HG03520 (cell line): ENCODE results near the gene KMT2D.
A peak's percentile ranks its signal among the peaks of the same experiment; 100 is the strongest.

Experiments
- ATAC-seq: cut with Tn5 transposase; IDR thresholded peaks from one replicate; pipeline ENCODE4 v1.9.1; 2021; ENCODE audit warnings: mild to moderate bottlenecking, moderate library complexity; ENCODE audit not compliant: unreplicated experiment

Gene KMT2D

GRCh38 chr12:49022558-49023178 is 37.9 kb downstream of the KMT2D start:
- ATAC-seq: no peak

DNA sequence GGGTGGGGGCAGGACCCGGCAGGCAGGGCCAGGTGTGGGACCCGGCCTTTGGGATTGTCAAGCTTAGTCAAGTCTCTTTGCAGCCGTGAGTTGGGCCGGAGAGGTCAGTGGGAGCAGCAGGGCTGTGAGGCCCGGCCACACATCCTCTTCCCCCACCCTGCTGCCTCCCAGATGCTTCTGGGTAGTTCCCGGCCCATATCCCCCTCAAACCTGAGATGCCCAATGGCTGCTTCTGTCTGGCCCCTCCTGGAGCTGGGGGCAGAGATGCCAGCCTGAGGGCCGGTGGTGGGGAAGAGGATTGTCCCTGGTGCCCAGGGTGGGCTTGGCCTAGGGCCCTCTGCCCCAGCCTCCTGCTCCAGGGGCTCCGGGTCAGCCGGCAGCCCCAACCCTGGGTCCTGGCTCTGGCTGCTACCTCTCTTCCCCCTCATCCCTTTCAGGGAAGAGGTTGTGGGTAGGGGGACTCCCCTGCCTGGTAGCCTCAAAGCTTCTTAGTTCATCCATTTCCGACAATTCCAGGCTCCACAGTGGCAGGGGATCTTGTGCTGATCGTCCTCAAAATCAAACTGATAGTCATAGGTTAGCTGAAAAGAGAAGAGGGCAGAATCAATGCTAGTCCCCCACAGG is 39.2 kb downstream of the KMT2D start:
- no peak for ATAC-seq

- no peak for ATAC-seq
These were observed 40.2 kb downstream of the KMT2D start for GRCh38 chr12:49020441-49020840.

DNA sequence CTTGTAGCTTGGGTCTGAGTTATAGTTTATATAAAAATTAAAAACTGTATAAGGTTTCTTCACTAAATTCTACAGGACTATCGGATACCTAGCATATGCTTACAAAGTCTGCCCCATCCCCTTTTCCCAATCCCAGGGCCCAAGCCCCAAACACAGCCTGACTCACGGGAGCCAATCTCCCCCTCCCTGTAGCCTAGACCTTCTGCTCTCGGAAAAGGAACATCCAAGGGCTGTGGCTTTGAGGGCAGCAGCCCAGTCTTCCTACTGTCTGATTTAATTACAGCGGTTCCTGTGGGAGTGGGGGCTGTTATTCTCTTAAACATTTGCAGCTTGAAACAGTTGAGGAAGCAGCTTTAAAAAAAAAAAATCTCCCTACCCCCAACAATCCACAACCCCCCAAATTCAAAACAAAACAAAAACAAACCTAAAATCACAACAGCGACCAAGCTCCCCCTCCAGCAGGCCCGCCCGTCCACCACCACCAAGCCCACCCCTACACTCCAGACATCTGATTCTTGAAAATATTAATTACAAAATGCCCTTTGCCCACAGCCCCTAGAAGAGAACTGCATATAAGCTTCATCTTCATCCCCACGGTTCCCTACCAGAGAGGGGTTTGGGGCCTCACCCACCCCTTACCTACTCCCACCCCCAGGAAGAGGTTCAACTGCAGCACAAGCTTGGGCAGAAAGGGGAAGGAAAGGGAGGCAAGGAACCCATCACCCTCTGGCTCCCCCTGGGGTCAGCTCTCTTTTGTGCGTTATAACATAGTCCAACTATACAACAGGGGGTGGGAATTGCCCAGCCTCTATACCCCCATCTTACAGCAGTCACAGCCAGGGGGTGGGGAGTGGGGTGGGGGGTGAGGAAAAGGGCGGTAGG is 40.9 kb downstream of the KMT2D start:
- no peak for ATAC-seq

GRCh38 chr12:49019120-49019430 is 41.5 kb downstream of the KMT2D start:
- ATAC-seq: no peak

DNA sequence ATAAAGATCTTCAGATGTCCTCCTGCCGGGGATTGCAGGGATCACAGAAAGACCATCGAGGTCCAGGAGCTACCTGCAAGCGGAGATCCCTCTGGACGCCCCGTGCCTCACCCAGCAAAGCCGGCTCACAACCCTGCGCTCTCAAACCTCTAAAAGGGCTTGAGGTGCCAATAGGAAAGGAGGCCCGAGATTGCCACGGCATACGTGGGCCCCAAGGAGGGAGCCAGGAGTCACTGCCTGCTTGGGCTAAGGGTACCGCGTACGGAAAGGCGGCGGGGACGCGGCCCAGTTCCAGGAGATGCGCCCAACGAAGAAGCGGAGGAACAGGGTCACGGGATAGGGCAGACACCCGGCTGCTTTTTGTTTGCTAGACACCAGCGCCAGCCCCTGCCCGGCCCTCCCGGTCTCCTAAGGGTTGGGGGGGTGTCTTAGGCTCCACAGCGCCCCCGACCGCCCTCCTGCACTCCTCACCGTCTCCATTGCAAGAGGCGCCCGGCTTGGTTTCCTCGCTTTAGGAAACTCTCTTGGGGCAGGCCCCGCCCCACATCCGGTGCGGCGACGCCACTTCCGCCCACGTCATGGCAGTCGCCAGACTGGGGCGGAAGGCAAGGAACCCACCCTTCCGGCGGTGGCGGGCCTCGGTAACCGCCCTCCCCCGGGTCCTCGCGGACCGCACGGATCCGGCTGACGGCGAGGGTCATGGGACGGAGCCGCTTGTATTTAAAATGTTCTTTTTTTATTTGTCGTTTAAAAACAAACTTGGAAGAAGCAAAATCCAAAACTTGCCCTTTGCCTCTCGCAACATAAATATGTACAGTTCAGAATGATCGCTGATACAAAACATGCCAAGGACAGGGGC is 42.1 kb downstream of the KMT2D start, which contains the start of gene PRKAG1:
Gene PRKAG1 (minus strand): TSS at position 516 of the 859 bp plus-strand sequence. CDS start 36 bp downstream, at position 480.
- peak; percentile 87 for ATAC-seq

- ATAC-seq: peak; percentile 10
These were observed 42.7 kb downstream of the KMT2D start for GRCh38 chr12:49017891-49018260.

- no peak for ATAC-seq
These were observed 45.4 kb downstream of the KMT2D start for GRCh38 chr12:49015196-49015595.

GRCh38 chr12:49014547-49014946 is 46.0 kb downstream of the KMT2D start:
- no peak for ATAC-seq

- no peak for ATAC-seq
These were observed 47.2 kb downstream of the KMT2D start for GRCh38 chr12:49013428-49013827.

- no peak for ATAC-seq
These were observed 47.9 kb downstream of the KMT2D start for GRCh38 chr12:49012739-49013138.
